Prostate gland (tissue), 2 donors: ENCODE data around the gene ZNF331. TPM values are rescaled to one million over a fixed set of nuclear protein-coding genes. Genes with fewer than 3 reads are reported as not detected.

Source experiments
- DNase-seq: peaks from one replicate; pipeline ENCODE4 v3.0.0-alpha.2; 2019; ENCODE audit warnings: low spot score
- H3K27ac ChIP-seq, 2 donors: fragments of 200-600 bp; sonication (generic); 2 replicates each; pipeline ENCODE4 v1.5.1; 2017 to 2019
- H3K27me3 ChIP-seq: fragments of 200-600 bp; sonication (generic); replicated peaks from 2 replicates; pipeline ENCODE4 v1.5.1; 2019; ENCODE audit not compliant: insufficient read depth
- H3K36me3 ChIP-seq, 2 donors: fragments of 200-600 bp; sonication (generic); 1 replicate in 1 of 2; 2 replicates in 1 of 2; pipeline versions ENCODE4 v1.5.1 to v1.8.1; 2017 to 2019
- H3K4me1 ChIP-seq: fragments of 200-600 bp; sonication (generic); replicated peaks from 2 replicates; pipeline ENCODE4 v1.5.1; 2019
- H3K4me3 ChIP-seq, 2 donors: fragments of 200-600 bp; sonication (generic); 2 replicates each; pipeline ENCODE4 v1.5.1; 2017 to 2019
- H3K9me3 ChIP-seq: fragments of 200-600 bp; sonication (generic); 2 replicates; pipeline ENCODE4 v1.5.1; 2017
- CTCF ChIP-seq, 4 experiments: fragments of 200-600 bp in 2 of 4; fragments of 450-650 bp in 2 of 4; sonication (generic) in 2 of 4; IDR thresholded peaks; 1 replicate in 3 of 4; 2 replicates in 1 of 4; pipeline ENCODE4 v1.5.1; 2016 to 2019; ENCODE audit warnings: antibody characterized with exemption in 4 of 4, mild to moderate bottlenecking in 2 of 4, moderate library complexity in 2 of 4
- POLR2A ChIP-seq: fragments of 450-650 bp; IDR thresholded peaks from one replicate; pipeline ENCODE4 v1.6.1; 2016; ENCODE audit warnings: antibody characterized with exemption, mild to moderate bottlenecking
- POLR2AphosphoS5 ChIP-seq: sonication (generic); formaldehyde crosslinking; IDR thresholded peaks from one replicate; pipeline ENCODE4 v1.6.1; 2017; ENCODE audit warnings: antibody characterized with exemption
- WGBS: methylation state at CpG from one replicate; pipeline ENCODE4 v1.1.5; 2018; 5-methylcytosine and 5-hydroxymethylcytosine counted together
- intact Hi-C: fragments of 100-400 bp; cut with DNase I; formaldehyde crosslinking; loops from one replicate; pipeline ENCODE4 v1.14.2; 2022
- total RNA-seq, 2 donors: library from RNA; depleted of rRNA; stranded (reverse); fragments of >200 nt; gene quantifications; one replicate each; pipeline ENCODE4 v1.1.0, GENCODE V29; 2016

The ZNF331 gene
- total RNA-seq, 2 donors from 2014 or later = 30.6 to 39.6 TPM

GRCh38 chr19:53626976-53627375, 89.0 kb downstream of the ZNF331 start:
- DNase-seq = no peak
- H3K36me3 ChIP-seq = no peaks in the 10 kb centered on the region
- H3K4me3 ChIP-seq = no peak overlapping the region
- 67% methylated on average over 6 of the region's 6 CpGs for WGBS
- H3K9me3 ChIP-seq = no peaks in the 10 kb centered on the region
- no peak overlapping the region for H3K27ac ChIP-seq
- no peak for TF ChIP-seq CTCF (IDR thresholded peaks at IDR 0.05)
- TF ChIP-seq POLR2AphosphoS5 = no peak
- TF ChIP-seq POLR2A = no peak
- no peaks in the 10 kb centered on the region for H3K4me1 ChIP-seq
- H3K27me3 ChIP-seq = no peaks in the 10 kb centered on the region
- intact Hi-C loops = no loop called here

Other genes starting within 250 kb of the ZNF331 start
- 1 to 10 TPM; 6.5 to 7.8 TPM for gene ZNF845, start 204.4 kb upstream of the ZNF331 start, total RNA-seq
- 10 to 100 TPM in 1 of 2 donors, 1 to 10 TPM in 1; 7.8 to 20.4 TPM for gene ZNF525, start 172.4 kb upstream of the ZNF331 start, total RNA-seq
- 10 to 100 TPM; 12.5 to 23.0 TPM for gene ZNF765, start 143.0 kb upstream of the ZNF331 start, total RNA-seq
- gene ZNF761, start 106.2 kb upstream of the ZNF331 start, total RNA-seq = 10 to 100 TPM; 48.3 to 51.7 TPM
- 1 to 10 TPM; 6.8 to 9.1 TPM for gene ZNF813, start 70.4 kb upstream of the ZNF331 start, total RNA-seq
- gene DPRX, start 93.9 kb downstream of the ZNF331 start, total RNA-seq = not detected